GM19328 (cell line): Measurements from ENCODE around the gene NPY.
"Not testable (repeated sequence)": the region's sequence is repeated elsewhere in the genome, so short reads cannot be mapped to it uniquely, and the experiment has no call there.

Experiments
- ATAC-seq: cut with Tn5 transposase; IDR thresholded peaks from one replicate; pipeline ENCODE4 v1.9.1; 2021; ENCODE audit warnings: mild to moderate bottlenecking, moderate library complexity; ENCODE audit not compliant: unreplicated experiment

NPY gene

GRCh38 chr7:24283897-24284698, at the start of gene NPY:
NPY (plus strand) TSS chr7:24284190; CDS start chr7:24285241, 1,051 bp downstream.
- ATAC-seq = no peak

DNA sequence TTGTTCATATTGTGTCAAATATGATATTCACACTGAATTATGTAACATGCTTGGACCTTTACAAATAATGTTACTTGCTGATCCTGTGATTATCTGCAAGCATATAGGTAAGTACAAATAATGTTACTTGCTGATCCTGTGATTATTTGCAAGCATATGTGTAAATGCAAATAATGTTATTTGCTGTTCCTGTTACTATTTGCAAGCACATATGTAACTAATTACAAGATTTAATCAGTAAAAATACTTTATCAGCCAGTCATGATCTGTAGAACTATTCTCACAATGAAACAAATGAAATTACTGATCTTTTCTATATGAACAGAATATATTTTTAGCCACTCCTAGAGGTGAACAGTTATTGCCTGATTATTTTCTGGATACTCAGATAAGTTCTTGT, 44.7 kb upstream of the NPY start:
- no peak for ATAC-seq

- no peak for ATAC-seq
Observed at GRCh38 chr7:24241206-24241605, 42.8 kb upstream of the NPY start.

DNA sequence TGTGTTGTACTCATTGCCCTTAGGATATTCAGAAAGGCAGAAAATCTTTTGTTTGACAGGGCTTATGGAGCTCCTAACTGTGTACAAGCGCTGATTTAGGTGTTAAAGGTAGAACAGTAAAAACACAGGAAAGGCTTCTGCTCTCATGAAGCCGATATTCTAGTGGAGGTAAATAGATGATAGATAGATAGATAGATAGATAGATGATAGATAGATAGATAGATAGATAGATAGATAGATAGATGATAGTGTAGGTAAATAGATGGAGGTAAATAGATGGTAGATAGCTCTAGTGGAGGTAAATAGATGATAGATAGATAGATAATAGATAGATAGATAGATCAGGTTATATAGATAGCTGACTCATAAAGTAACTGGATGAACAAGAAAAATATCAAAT, 39.4 kb upstream of the NPY start:
- ATAC-seq = no peak

DNA sequence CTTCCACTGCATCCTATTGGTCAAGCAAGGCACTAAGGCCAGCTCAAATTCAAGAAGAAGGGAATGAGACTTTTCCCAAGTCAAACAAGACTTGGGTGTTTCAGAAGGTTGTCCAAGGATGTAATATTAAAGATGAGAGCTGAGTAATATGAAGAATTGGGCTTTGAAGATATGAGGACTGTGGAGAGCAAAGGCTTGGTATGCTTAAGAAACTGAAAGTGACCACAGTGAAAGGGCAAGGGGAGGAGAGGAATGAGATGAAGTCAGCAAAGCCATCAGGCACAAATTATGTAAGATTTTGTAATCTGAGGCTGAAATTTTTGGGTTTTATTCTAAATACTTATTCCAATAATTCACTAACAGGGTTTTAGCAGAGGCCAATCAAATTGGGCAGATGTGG, 38.6 kb upstream of the NPY start:
- peak; percentile 55 for ATAC-seq

GRCh38 chr7:24249266-24249665, 34.7 kb upstream of the NPY start:
- no peak for ATAC-seq

GRCh38 chr7:24251568-24251967, 32.4 kb upstream of the NPY start:
- no peak for ATAC-seq

DNA sequence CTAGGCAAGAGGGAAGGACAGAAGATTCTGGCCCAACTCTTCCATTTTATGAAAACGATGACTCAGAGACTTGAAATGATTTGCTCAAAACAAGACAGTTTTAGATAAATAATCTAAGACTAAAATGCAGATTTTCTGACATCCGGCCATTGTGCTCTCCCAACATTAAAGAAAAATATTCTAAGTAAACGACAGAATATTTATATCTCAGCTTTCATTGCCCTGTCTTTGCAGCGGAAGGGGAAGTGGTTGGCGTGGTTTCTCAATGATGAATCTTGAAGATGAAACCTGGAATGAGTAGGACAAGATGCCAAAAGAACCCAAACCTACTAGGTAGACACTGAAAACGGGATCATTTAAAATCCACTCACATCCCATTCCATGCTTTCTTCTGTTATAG, 28.9 kb upstream of the NPY start:
- no peak for ATAC-seq

DNA sequence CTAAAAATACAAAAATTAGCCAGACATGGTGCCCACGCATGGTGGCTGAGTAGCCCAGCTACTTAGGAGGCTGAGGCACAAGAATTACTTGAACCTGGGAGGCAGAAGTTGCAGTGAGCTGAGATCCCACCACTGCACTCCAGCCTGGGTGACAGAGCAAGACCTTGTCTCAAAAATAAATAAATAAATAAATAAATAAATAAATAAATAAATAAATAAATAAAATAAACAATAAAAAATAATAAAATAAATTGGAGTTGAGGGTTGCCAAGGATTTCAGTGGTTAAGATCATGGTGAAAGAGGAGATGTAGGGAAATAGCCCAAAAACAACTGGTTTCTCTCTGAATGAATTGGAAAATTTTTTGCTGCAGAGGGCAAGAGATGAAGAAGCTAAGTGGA, 25.7 kb upstream of the NPY start:
- ATAC-seq = not testable (repeated sequence)

DNA sequence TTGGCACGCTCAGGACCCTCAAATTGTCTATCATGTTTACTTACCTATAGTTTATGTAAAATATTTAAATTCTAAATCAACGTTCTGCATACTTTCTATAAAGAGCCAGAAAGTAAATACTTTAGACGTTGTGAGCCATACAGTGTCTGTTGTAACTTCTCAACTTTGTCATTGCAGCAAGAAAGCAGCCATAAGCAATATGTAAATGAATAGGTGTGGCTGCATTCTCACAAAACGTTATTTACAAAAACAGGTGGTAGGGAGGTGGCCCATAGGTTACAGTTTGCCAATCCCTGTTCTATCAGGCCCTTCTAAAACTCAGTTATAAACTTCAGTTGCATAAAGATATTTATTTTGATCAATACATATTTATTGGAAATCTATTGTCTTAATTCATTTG, 12.1 kb upstream of the NPY start:
- ATAC-seq = no peak

DNA sequence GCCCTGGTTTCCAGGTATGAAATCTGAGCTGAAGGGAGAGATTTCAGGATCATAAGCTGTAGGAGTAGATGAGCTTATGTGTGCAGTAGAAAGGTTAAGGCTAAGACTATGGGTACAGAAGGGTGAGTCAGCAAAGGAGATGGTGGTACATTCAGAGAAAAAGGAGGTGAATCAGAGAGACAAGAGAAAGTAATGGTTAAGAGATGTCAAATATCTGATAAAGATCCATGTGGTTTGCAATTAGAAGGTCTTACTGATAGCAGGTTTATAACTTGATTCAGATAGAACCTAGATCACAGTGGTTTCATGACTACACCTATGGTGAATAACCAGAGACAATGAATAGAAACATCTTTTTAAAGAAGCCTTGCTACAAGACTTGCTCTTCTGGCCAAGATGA, 4.5 kb upstream of the NPY start:
- ATAC-seq = no peak

DNA sequence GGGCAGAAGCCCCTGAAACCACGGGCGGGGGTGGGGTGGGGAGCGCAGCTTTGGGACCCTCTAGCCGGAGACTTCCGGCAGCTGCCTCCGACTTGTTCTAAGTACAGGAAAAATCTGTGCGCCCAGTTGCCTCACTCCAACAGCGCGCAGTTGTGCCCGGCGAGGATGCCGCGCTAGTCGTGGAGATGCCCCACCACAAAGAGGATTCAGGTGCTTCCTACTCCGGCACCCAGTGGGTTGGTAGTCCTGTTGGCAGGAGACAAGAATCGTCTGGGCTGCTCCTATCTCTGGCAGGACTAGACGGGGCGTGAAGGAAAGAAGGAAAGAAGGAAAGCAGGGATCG, 465 bp upstream of the NPY start:
- no peak for ATAC-seq

GRCh38 chr7:24284699-24285506, 913 bp downstream of the NPY start:
- no peak for ATAC-seq

- peak; percentile 99 for ATAC-seq
Observed at GRCh38 chr7:24290004-24290641, 6.1 kb downstream of the NPY start.

DNA sequence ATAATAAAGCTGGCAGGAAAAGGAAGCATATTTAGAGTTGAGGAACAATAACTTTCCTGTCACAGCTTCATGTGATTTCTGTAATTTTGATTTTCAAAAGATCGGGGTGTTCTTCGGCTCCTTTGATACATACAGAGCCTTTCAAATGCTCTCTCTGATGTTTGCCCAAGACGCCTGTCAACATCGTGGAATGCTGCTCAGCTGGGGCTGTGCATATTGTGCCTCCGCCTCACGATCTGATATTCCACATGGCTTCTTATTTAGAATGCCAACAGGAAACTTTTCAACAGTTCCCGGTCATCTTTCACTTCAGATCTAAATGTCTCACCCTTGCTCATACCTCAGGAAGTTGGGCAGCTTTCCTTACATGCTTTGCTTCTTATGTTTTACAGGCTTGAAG, 7.3 kb downstream of the NPY start:
- no peak for ATAC-seq

GRCh38 chr7:24297362-24297761, 13.4 kb downstream of the NPY start:
- no peak for ATAC-seq

DNA sequence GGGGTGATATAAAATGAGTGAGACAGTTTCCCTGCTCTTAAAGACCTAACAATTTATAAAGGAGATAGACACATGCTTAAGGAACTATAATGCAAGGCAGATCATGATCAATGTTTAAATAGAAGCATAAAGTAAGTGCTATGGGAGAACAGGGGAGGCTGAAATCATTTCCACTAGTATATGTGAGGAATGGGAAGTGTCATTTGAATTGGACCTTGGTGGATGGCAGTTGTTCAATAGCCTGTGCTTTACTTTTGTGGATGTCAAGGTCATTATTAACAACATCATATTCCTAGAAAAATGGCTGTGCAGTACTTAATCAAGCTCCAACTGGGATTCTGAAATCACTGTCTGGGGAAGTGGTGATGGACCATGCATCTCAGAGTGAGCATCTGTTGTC, 14.7 kb downstream of the NPY start:
- ATAC-seq = no peak

DNA sequence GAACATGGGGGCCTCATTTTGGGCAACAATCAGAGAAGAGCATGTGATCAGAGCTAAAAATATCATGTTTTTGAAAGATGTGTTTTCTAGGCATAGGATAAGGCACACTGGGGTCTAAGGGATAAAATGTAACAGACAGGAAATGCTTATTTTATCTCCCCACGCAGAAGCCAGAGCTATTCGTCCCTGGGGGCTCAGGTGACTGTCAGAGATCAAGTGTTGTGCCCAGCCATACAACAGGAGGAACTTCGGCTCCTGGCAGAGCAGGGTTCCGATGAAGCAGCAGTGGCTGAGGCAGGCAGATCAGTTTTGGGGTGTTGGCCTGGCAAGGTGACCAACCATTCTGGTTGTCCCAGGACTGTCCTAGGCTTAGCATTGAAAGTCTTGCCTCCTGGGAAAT, 15.2 kb downstream of the NPY start:
- no peak for ATAC-seq

DNA sequence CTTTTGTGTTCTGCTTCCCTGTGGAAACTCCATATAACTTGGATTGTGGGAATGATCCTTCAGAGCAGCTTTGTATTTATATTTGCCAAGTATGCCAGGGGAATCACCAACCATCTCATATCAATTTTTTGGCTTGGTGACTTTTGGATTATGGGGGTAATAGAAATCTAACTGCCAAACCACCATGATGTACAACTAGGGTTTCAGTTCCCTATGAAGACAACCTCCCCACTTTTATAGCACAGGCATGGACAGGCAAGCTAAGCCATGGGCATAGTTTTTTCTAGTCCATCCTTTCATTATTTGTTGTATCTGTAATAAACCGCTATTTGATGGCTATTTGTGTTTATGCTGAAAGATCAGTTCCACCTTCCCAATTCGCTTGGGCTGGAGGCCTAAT, 17.7 kb downstream of the NPY start:
- no peak for ATAC-seq

DNA sequence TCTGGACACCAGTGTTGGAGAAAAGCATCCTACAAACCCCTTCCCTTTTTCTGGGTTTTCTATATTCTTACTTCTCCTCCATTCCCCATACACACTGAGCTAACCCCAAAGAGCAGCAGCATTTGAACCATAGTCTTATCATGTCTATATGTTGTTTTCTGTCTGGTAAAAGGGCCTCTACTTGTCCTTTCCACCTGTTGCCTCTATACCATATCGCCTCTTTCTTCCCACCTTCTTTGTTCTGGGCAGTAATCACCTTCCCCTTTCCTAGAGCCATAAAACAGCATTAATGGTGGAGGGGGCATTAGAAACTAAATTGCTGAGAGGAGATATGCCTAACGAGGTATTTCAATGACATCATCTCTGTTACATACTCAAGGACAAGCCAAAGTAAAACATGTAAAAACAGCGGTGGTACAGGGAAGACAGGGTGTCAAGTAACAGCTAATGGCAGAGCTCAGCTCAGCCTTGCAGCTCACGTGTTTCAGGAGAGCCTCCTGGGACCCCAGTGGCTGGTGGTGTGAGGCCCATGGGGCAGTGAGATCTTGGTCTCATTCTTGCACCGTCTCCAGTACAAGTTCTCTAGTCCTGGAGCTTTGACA, 20.6 kb downstream of the NPY start:
- ATAC-seq = no peak

GRCh38 chr7:24307326-24307725, 23.3 kb downstream of the NPY start:
- ATAC-seq = no peak

GRCh38 chr7:24312588-24312987, 28.6 kb downstream of the NPY start:
- no peak for ATAC-seq
